Thoracic aorta (tissue), 2 donors: ENCODE measurements around the gene LYRM4. TPM values are rescaled to one million over a fixed set of nuclear protein-coding genes. Genes with fewer than 3 reads are reported as not detected.

Experiments used
- ATAC-seq: fragments of 150-250 bp; one replicate; pipeline ENCODE4 v1.8.0; 2017; ENCODE audit warnings: low read depth; ENCODE audit not compliant: insufficient number of reproducible peaks, low FRiP score
- DNase-seq: peaks from one replicate; pipeline ENCODE4 v3.0.0-alpha.2; 2020; ENCODE audit warnings: low spot score
- H3K27ac ChIP-seq, 2 donors: fragments of 200-600 bp; sonication (generic); 1 replicate in 1 of 2; 2 replicates in 1 of 2; pipeline ENCODE4 v1.5.1; 2016; ENCODE audit warnings: mild to moderate bottlenecking in 2 of 2, moderate library complexity in 2 of 2
- H3K27me3 ChIP-seq: fragments of 200-600 bp; sonication (generic); replicated peaks from 2 replicates; pipeline ENCODE4 v1.6.0; 2016; ENCODE audit warnings: mild to moderate bottlenecking; ENCODE audit not compliant: insufficient read depth
- H3K36me3 ChIP-seq: fragments of 200-600 bp; sonication (generic); one replicate; pipeline ENCODE4 v1.5.1; 2016
- H3K4me1 ChIP-seq, 2 donors: fragments of 200-600 bp; sonication (generic); 1 replicate in 1 of 2; 2 replicates in 1 of 2; pipeline versions ENCODE4 v1.5.1 to v1.6.0; 2016; ENCODE audit warnings: low read depth in 2 of 2, mild to moderate bottlenecking in 1 of 2; ENCODE audit not compliant: control insufficient read depth in 1 of 2
- H3K4me3 ChIP-seq: fragments of 200-600 bp; sonication (generic); 2 replicates; pipeline ENCODE4 v1.5.1; 2016; ENCODE audit warnings: mild to moderate bottlenecking
- H3K9me3 ChIP-seq: fragments of 200-600 bp; sonication (generic); 2 replicates; pipeline ENCODE4 v1.5.1; 2016
- total RNA-seq, 2 donors: library from RNA; depleted of rRNA; stranded (reverse); fragments of >200 nt; gene quantifications; one replicate each; pipeline versions ENCODE4 v1.1.0 to v1.2.3, GENCODE V29; 2016
- TF ChIP-seq, protein P1 (sequence below): fragments of 200-600 bp; sonication (generic); IDR thresholded peaks from one replicate; pipeline ENCODE4 v1.5.1; 2019; ENCODE audit warnings: antibody characterized with exemption

LYRM4 gene
- total RNA-seq, 2 donors from 2014 or later, result 6.9 to 27.2 TPM

DNA sequence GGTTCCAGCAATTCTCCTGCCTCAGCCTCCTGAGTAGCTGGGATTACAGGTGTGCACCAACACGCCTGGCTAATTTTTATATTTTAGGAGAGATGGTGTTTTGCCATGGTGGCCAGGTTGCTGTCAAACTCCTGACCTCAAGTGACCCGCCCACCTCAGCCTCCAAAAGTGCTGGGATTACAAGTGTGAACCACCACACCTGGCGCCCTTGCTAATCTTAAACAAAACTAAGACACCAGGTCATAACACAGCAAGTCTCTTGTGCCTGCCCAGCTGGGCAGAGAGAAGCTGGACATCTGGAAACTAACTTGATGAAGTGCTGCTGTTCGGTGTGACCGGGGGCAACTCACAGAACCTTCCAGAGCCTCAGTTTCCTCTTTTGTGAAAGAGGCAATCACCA, 107.6 kb downstream of the LYRM4 start:
- Histone ChIP-seq H3K27ac (no peak overlapping the region), H3K36me3 (no peaks in the 10 kb centered on the region), H3K4me1 (no peaks in the 10 kb centered on the region), H3K4me3 (no peak overlapping the region), H3K27me3 (no peaks in the 10 kb centered on the region), H3K9me3 (no peaks in the 10 kb centered on the region)
- DNase-seq, result no peak
- TF ChIP-seq, protein P1, sequence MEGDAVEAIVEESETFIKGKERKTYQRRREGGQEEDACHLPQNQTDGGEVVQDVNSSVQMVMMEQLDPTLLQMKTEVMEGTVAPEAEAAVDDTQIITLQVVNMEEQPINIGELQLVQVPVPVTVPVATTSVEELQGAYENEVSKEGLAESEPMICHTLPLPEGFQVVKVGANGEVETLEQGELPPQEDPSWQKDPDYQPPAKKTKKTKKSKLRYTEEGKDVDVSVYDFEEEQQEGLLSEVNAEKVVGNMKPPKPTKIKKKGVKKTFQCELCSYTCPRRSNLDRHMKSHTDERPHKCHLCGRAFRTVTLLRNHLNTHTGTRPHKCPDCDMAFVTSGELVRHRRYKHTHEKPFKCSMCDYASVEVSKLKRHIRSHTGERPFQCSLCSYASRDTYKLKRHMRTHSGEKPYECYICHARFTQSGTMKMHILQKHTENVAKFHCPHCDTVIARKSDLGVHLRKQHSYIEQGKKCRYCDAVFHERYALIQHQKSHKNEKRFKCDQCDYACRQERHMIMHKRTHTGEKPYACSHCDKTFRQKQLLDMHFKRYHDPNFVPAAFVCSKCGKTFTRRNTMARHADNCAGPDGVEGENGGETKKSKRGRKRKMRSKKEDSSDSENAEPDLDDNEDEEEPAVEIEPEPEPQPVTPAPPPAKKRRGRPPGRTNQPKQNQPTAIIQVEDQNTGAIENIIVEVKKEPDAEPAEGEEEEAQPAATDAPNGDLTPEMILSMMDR, result no peak
- ATAC-seq, result no peak

DNA sequence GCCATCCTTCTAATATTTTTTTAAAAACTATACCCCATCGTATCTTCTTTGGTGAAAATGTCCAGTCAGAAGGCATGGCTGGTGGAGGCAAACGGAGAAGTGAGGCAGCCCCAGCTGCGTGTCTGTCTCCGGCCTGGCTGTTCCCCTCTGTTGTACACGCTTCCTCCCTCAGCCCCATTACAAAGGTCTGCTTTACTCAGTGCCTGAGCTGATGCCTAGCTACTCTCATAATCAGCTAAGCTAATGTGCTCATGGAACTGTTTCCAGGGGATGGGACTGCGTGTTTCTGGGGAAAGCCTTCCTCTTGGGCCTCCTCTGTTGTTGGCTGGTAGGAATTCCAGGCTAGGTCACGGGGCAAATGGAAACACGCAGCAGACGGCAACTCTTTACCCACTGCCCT, 108.3 kb downstream of the LYRM4 start:
- ATAC-seq, result no peak
- H3K4me1 ChIP-seq, result no peaks in the 10 kb centered on the region
- TF ChIP-seq, protein P1, result no peak

DNA sequence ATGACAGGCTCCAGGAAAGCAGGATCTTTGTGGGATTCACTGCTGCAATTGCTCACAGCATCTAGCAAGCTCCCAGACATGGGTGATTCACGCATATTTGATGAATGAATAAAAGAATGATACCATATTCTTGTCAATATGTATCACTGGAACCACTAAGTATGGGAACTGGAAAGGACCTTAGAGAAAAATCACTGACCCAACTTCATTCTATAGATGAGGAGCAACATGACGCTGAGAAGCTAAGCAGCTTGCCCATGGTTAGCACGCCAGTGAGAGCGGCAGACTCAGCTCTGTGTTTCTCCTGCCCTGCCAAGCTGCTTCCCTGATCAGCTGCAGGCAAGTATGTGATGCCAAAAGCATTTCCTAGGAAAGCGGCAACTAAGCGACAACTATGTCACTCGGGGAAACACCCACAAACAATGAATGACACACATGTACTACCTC, 108.8 kb downstream of the LYRM4 start:
- ATAC-seq (no peak), DNase-seq (no peak)
- H3K4me1 ChIP-seq, result no peaks in the 10 kb centered on the region
- H3K27ac ChIP-seq, result no peak overlapping the region
- no peaks in the 10 kb centered on the region for H3K27me3 ChIP-seq
- TF ChIP-seq, protein P1, result no peak
- no peak overlapping the region for H3K4me3 ChIP-seq
- H3K36me3 ChIP-seq, result no peaks in the 10 kb centered on the region
- no peaks in the 10 kb centered on the region for H3K9me3 ChIP-seq

More for the DNA sequence above, 108.3 kb downstream of the LYRM4 start:
- Histone ChIP-seq H3K36me3 (no peaks in the 10 kb centered on the region), H3K4me3 (no peak overlapping the region), H3K27me3 (no peaks in the 10 kb centered on the region), H3K9me3 (no peaks in the 10 kb centered on the region), H3K27ac (no peak overlapping the region)
- no peak for DNase-seq

DNA sequence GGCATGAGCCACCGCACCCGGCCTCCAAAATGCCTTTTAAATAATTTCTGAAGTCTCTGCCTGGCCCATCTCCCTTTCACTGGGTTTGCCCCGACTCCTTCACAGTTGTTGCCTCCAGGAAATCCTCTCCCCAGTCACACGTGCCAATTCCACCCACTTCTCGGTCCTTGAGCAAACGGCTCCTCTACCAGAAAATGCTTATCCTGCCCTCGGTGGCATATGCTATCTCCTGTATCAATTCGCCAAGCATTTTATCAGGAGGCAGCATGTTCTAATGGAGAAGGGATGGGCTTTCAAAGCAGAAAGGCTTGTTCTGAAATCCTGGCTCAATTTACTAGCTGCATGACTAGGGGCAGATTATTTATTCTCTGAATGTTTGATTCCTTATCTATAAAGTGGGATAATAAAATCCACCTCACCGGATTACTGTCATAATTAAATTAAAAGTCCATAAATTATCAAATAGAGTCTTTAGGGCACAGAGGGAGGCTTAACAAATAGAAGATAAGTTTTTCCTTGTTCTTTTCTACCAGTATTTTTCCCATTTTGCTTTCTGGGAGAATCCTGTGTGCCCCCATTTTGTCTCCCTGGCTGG, 109.3 kb downstream of the LYRM4 start:
- TF ChIP-seq, protein P1, result no peak
- Histone ChIP-seq H3K9me3 (no peaks in the 10 kb centered on the region), H3K27ac (no peak overlapping the region), H3K4me1 (no peaks in the 10 kb centered on the region), H3K27me3 (no peaks in the 10 kb centered on the region), H3K36me3 (no peaks in the 10 kb centered on the region), H3K4me3 (no peak overlapping the region)
- DNase-seq (no peak), ATAC-seq (no peak)

DNA sequence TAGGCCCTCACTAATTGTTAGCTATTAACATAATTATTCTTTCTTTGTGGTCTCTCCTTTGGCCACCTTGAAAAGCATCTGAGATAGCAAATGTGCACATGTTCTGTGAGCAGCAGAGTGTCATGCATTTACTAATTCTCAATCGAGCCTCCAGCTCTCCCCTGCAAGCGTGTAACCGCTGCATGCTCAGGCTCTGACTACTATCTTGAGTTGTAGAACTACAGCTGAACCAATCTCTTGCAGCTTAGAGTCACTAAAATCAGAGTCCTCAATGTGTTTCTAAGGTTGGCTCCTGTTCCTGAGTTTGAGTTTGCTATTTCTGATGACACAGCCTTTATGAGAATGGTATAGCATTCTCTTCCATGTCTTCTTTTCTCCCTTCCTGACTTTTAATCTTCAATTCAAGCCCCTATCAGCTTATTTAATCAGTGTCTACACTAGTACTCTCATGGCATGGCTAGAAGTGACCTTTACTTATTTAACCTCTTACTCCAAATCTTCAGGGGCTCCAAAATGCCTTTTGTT, 110.1 kb downstream of the LYRM4 start:
- no peak for ATAC-seq
- TF ChIP-seq, protein P1, result no peak

More for the DNA sequence above, 110.1 kb downstream of the LYRM4 start:
- DNase-seq, result no peak
- Histone ChIP-seq H3K4me1 (no peaks in the 10 kb centered on the region), H3K27ac (no peak overlapping the region), H3K27me3 (no peaks in the 10 kb centered on the region), H3K36me3 (no peaks in the 10 kb centered on the region), H3K9me3 (no peaks in the 10 kb centered on the region), H3K4me3 (no peak overlapping the region)
